ENCODE results near the gene ZNF473.

Gene ZNF473

DNA sequence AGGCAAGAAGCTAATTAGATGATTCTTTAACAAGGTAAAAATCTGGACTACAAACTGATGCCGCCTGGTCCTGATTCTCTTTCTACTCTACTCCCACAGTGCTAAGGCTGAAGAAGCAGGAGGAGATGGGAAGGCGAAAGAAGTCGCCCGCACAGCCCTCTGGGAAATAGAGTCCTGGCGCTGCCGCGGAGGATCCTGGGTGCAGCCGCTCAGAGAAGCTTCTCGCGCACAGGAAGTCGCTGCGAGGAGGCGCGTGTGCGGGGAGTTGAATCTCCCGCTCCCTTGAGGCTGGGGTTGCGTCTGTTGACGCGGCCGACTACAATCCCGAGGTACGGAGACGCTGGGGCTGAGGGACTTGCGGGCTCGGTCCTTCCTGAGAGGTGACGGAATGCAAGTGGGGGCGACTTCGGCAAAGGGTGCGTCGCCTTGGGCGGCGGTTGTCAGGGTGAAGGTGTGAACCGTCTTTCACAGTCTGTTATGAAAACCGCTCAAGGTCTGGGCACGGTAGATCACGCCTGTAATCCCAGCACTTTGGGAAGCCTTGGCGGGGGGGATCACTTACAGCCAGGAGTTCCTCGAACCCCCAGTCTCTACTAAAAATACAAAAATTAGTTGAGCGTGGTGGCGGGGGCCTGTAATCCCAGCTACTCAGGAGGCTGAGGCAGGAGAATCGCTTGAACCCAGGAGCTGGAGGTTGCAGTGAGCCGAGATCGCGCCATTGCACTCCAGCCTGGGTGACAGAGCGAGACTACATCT lies at the start of gene ZNF473:
TSS of gene ZNF473 (plus strand) at position 212 of the 756 bp plus-strand sequence. CDS start 5,078 bp downstream, outside the sequence.
- H3K9me3 Mint-ChIP-seq = peaks cover 3% of the 10 kb centered on the region
- peak within 1 kb of the TSS; percentile 96 for H3K27ac Mint-ChIP-seq
- peaks cover 14% of the 10 kb centered on the region for H3K36me3 Mint-ChIP-seq (ENCODE audit: low read depth)
- H3K4me1 Mint-ChIP-seq (ENCODE audit: low read depth) = peaks cover 31% of the 10 kb centered on the region
- H3K27me3 Mint-ChIP-seq (ENCODE audit: low read depth) = no peaks in the 10 kb centered on the region
- H3K4me3 Mint-ChIP-seq = peak within 1 kb of the TSS; percentile 89

DNA sequence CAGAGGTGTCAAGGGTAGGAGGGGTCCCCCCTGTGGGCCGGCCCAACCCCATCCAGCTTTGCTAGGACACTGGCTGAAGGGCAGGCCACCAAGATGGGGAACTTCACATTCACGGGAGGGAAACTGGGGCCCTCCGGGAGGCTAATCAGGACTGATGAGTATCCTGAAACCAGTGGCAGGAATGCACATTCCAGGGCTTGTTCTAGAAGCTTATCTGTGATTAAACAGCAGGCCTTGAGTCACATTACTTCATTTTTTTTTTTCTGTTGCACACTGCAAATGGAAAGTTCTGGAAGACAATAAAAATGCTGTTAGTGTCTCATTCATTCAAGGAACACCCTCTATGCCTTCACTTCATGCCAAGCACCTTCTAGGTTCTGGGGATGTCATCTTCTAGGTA lies 49.3 kb upstream of the ZNF473 start:
- Mint-ChIP-seq H3K4me1 (ENCODE audit: low read depth) (no peaks in the 10 kb centered on the region), H3K4me3 (no peak overlapping the region), H3K27me3 (ENCODE audit: low read depth) (no peaks in the 10 kb centered on the region), H3K36me3 (ENCODE audit: low read depth) (peaks cover 8% of the 10 kb centered on the region), H3K9me3 (no peaks in the 10 kb centered on the region), H3K27ac (no peak overlapping the region)

DNA sequence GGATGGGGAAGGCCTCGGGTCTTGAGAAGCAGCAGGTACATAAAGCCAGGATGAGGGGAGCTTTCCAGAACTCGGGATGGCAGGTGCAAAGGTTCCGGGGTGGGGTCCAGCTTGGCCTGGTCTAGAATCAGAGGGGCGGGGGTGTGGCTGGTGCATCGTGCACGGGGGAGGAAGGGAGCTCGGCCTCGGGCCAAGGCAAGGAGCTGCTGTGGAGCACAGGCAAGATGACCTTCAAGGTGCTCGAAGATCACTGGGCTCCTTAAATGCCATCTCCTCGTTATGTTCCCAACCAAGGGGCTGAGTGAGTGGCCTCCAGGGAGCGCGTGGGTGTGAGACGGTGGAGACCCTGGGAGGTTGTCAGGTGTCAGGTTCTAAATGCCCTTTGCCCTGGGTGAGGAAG lies 48.7 kb upstream of the ZNF473 start:
- Mint-ChIP-seq H3K36me3 (ENCODE audit: low read depth) (peaks cover 12% of the 10 kb centered on the region), H3K27me3 (ENCODE audit: low read depth) (no peaks in the 10 kb centered on the region), H3K9me3 (no peaks in the 10 kb centered on the region), H3K27ac (no peak overlapping the region), H3K4me3 (no peak overlapping the region), H3K4me1 (ENCODE audit: low read depth) (no peaks in the 10 kb centered on the region)

DNA sequence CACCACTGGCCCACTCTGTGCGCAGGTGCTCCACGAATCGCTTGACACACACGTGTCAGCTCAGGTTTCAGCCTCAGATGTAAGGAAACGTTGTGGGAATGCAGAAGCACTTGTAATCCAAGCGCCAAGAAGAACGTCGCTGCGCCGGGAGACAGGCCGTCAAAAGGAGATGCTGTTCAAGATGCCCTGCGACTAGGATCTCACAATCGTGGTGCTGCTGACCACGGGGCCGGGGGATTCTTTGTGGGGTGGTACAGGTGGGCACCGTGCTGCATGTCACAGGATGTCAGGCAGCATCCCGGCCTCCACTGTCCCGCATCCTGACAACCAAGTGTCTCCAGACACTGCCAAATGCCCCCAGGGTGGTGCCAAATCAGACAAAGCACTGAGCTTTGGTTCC lies 47.9 kb upstream of the ZNF473 start:
- Mint-ChIP-seq H3K9me3 (no peaks in the 10 kb centered on the region), H3K4me1 (ENCODE audit: low read depth) (peaks cover 2% of the 10 kb centered on the region), H3K4me3 (no peak overlapping the region), H3K36me3 (ENCODE audit: low read depth) (peaks cover 12% of the 10 kb centered on the region), H3K27me3 (ENCODE audit: low read depth) (no peaks in the 10 kb centered on the region), H3K27ac (no peak overlapping the region)

DNA sequence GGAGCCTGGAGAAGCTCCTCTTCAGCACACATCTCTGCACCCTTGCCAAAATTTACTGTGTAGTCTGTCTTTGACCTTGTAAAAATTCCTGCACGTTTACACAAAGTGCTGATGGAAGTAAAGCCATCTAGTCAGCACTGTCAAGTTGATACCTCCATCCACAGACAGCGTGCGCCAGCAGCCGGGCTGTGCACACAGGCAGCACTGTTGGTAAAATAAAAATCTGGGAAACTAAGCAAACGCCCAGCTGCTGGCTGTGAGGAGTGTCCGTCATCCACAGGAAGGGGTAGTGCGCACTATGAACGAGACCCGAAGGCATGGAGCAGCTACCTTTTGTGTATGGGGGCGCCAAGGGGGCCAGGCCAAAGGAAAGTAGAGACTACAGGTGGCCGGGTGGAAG lies 47.5 kb upstream of the ZNF473 start:
- H3K9me3 Mint-ChIP-seq = no peaks in the 10 kb centered on the region
- H3K4me3 Mint-ChIP-seq = no peak overlapping the region
- H3K27ac Mint-ChIP-seq = no peak overlapping the region
- peaks cover 2% of the 10 kb centered on the region for H3K4me1 Mint-ChIP-seq (ENCODE audit: low read depth)
- peaks cover 12% of the 10 kb centered on the region for H3K36me3 Mint-ChIP-seq (ENCODE audit: low read depth)
- H3K27me3 Mint-ChIP-seq (ENCODE audit: low read depth) = no peaks in the 10 kb centered on the region

DNA sequence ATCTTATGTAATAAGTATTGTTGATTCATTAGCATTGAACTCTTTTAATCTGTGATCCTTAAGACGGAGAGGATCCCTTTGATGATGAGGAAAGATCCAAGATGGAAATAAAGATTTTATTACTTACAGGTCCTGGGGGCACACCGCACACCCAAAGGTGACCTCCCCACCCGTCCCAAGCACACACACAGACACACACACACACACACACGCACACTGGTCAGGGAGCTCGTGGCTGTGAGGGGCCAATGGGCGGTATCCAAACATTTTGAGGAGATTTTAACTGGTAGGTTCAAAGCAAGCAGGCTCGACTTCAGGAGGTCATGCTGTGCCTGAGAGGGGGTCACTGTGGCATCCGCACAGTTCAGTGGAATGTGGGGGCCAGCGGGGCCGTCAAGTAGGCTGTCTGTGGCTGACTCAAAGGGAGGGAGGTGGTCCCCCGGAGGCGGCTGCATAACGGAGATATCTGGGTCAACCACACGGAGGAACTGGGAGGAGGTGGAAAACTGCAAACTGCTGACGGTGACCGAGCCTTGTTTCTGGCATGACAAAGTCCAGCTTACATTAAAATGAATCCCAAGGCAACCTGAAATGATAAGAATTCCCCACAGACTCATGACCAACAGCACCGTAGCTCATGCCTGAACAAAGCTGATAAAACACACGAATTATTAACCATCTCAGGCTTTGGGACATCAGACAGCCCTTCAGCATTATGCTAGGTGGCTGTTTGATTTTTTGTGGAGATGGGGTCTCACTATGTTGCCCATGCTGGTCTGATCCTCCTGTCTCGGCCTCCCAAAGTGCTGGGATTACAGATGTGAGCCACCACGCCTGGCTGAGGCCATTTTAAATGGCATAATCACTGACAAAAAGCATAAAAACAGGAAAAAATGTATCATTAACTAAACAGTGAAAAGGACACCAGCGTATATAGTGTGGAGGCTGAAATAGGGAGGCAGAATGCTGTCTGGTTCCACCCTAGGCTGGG lies 43.9 kb upstream of the ZNF473 start:
- no peaks in the 10 kb centered on the region for H3K27me3 Mint-ChIP-seq (ENCODE audit: low read depth)
- H3K4me3 Mint-ChIP-seq = no peak overlapping the region
- no peaks in the 10 kb centered on the region for H3K9me3 Mint-ChIP-seq
- H3K4me1 Mint-ChIP-seq (ENCODE audit: low read depth) = peaks cover 2% of the 10 kb centered on the region
- H3K27ac Mint-ChIP-seq = no peak overlapping the region
- peaks cover 18% of the 10 kb centered on the region for H3K36me3 Mint-ChIP-seq (ENCODE audit: low read depth)

DNA sequence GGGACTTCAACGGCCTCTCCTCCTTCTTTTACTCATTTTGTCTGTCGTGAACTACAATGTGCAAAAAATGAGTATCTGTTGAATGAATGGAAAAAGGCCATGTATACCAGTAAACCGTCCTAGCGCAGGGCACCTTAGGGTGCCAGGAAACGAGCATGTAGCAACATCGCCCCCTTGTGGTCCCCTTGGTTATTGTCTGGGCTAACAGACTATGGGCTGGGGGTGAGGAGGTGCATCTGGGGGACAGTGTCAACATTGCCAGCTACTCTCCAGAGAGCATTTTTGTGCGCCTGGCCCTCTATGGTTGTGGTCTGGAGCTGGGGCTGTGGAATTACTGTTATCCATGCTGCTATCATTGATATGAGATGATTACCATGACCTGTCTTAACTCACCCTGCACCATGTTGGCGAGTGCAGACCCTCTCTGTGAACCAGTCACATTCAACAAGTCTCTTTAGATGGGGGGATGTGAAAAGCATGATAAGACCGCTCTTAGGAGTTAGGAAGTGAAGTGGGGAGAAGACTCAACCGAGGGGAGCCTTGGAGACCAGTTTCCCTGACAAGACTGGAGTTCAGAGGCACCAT lies 42.1 kb upstream of the ZNF473 start:
- Mint-ChIP-seq H3K27me3 (ENCODE audit: low read depth) (no peaks in the 10 kb centered on the region), H3K4me3 (no peak overlapping the region), H3K36me3 (ENCODE audit: low read depth) (peaks cover 27% of the 10 kb centered on the region), H3K4me1 (ENCODE audit: low read depth) (peaks cover 5% of the 10 kb centered on the region), H3K27ac (no peak overlapping the region), H3K9me3 (no peaks in the 10 kb centered on the region)

DNA sequence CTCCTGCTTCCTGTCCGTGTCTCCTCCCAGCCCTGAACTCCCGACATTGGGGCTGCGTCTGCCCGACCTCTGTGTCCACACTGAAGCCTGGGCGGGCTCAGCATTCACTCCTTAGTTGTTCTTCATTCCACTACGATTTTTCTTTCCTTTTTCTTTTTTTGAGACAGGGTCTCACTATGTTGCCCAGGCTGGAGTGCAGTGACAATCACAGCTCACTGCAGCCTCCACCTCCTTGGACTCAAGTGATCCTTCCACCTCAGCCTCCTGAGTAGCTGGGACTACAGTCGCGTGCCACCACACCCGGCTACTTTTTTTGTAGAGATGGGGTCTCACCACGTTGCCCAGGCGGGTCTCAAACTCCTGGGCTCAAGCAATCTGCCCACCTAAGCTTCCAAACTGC lies 41.3 kb upstream of the ZNF473 start:
- Mint-ChIP-seq H3K27ac (no peak overlapping the region), H3K36me3 (ENCODE audit: low read depth) (peaks cover 32% of the 10 kb centered on the region)

DNA sequence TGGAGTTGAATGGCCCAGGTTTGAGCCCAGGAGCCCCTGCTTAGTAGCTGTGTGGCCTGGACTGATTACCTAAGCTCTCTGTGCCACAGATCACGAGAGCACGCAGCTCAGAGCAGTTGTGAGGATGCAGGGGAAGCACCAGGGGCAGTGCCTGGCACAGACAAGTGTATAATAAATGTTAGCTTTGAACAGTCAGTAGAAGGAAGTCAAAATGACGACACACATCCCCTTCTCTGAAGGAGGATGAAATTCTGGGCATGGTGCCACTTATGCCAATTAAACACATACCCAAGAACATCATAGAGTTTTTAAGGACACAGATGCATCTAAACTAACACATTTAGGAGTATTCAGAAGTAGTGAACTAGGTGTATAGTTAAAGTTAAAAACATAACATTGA lies 39.9 kb upstream of the ZNF473 start:
- no peaks in the 10 kb centered on the region for H3K27me3 Mint-ChIP-seq (ENCODE audit: low read depth)
- H3K4me1 Mint-ChIP-seq (ENCODE audit: low read depth) = peaks cover 5% of the 10 kb centered on the region
- H3K27ac Mint-ChIP-seq = no peak overlapping the region
- H3K9me3 Mint-ChIP-seq = no peaks in the 10 kb centered on the region
- peaks cover 31% of the 10 kb centered on the region for H3K36me3 Mint-ChIP-seq (ENCODE audit: low read depth)
- H3K4me3 Mint-ChIP-seq = no peak overlapping the region

More for the DNA sequence above, 41.3 kb upstream of the ZNF473 start:
- Mint-ChIP-seq H3K27me3 (ENCODE audit: low read depth) (no peaks in the 10 kb centered on the region), H3K9me3 (no peaks in the 10 kb centered on the region), H3K4me3 (no peak overlapping the region), H3K4me1 (ENCODE audit: low read depth) (peaks cover 5% of the 10 kb centered on the region)

DNA sequence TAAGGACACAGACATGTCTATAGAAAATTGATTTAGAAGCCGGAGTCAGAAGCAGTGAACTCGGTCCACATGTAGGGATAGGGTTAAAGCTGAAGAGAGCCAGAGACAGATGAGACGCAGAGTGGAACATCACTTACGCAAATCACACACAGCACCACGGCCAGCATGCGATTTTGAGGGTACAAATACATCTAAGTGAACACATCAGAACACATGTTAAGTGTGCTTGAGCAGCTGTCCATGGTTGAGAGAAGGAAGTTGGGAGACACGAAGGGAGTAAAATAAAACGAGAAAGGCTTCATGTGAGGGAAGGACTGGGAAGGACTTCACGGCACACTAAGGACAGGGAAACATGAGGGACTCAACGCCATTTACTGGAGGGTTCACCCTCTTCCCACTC lies 39.5 kb upstream of the ZNF473 start:
- Mint-ChIP-seq H3K4me1 (ENCODE audit: low read depth) (peaks cover 6% of the 10 kb centered on the region), H3K36me3 (ENCODE audit: low read depth) (peaks cover 35% of the 10 kb centered on the region)

DNA sequence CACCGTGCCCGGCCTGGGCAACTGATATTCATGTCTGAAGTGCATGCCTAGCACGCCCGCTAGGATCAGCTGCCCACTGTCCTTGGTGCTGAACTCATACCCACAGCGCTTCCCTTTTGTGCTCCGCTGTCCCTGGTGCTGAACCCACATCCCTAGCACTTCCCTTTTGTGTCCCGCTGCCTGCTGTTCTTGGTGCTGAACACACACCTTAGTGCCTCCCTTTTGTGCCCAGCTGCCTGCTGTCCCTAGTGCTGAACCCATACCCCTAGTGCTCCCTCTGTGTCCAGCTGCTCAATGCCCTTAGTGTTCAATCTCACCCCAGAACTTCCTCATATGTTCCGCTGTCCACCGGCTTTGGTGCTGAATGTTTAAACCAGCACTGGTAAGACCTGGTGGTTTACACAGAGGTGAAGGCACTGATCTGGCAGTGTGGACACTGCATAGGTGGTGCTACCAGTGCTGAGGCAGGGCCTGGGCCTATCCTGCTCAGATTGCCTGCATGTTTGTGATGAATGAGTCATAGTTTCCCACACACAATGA lies 38.6 kb upstream of the ZNF473 start:
- Mint-ChIP-seq H3K4me3 (no peak overlapping the region), H3K4me1 (ENCODE audit: low read depth) (peaks cover 6% of the 10 kb centered on the region), H3K9me3 (no peaks in the 10 kb centered on the region), H3K27me3 (ENCODE audit: low read depth) (no peaks in the 10 kb centered on the region), H3K36me3 (ENCODE audit: low read depth) (peaks cover 32% of the 10 kb centered on the region), H3K27ac (no peak overlapping the region)

More for the DNA sequence above, 39.5 kb upstream of the ZNF473 start:
- Mint-ChIP-seq H3K4me3 (no peak overlapping the region), H3K27me3 (ENCODE audit: low read depth) (no peaks in the 10 kb centered on the region), H3K9me3 (no peaks in the 10 kb centered on the region), H3K27ac (no peak overlapping the region)

DNA sequence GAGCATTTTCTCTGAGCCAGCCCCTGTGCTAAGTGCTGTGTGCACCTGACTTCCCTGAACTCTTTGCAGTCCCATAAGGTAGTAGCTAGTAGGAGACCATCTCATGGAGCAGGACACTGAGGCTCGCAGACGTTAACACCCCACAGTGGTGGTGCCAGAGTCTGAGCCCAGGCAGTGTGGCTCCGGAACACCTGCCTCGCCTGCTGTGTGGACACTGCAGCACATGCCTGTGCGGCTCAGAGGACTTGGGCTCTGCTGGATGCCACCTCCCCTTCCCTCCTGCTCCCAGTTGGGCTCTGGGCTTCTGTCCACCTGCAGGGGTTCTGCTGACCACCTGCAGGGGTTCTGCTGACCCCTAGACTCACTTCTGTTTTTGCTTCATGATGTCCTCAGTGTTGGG lies 37.8 kb upstream of the ZNF473 start:
- Mint-ChIP-seq H3K36me3 (ENCODE audit: low read depth) (peaks cover 38% of the 10 kb centered on the region), H3K9me3 (no peaks in the 10 kb centered on the region), H3K27me3 (ENCODE audit: low read depth) (no peaks in the 10 kb centered on the region), H3K4me1 (ENCODE audit: low read depth) (peaks cover 5% of the 10 kb centered on the region), H3K4me3 (no peak overlapping the region), H3K27ac (no peak overlapping the region)

DNA sequence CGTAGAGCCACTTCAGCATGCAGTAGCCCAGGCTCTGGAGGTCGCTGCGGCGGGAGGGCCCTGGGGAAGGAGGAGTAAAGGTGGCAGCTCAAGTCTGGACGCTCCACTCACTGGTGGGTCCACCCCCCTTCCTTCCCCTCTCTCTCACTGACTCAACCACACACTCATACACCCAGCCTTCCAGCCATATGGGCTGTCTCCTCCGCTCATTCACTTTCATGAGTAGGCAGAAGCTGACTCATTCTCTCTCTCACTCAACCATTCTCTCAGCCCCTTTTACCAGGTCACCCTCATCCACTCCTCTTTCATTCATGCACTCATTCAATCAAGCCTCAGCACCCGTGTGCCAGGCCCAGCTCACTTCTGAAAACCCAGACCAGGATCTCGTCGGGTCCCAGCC lies 37.4 kb upstream of the ZNF473 start:
- Mint-ChIP-seq H3K4me3 (no peak overlapping the region), H3K4me1 (ENCODE audit: low read depth) (peaks cover 5% of the 10 kb centered on the region), H3K36me3 (ENCODE audit: low read depth) (peaks cover 38% of the 10 kb centered on the region), H3K27ac (no peak overlapping the region), H3K27me3 (ENCODE audit: low read depth) (no peaks in the 10 kb centered on the region), H3K9me3 (no peaks in the 10 kb centered on the region)

DNA sequence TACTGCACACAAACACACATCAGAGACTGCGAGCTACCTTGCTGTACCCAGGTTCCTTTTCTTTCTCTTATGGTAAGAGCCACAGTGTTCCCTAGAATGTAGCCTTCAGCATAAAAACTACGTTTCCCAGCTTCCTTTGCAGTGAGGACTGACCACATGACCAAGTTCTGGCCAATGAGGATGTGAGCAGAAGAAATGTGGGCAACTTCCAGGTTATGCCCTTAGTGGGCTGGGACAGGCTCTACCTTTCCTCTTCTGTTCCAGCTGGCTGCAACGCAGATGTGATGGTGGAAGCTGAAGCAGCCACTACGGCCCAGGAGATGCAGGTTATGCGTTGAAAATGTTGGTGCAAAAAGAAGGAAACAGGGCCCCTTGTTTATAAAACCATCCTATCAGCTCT lies 28.1 kb upstream of the ZNF473 start:
- no peaks in the 10 kb centered on the region for H3K9me3 Mint-ChIP-seq
- H3K36me3 Mint-ChIP-seq (ENCODE audit: low read depth) = peaks cover 39% of the 10 kb centered on the region
- H3K27ac Mint-ChIP-seq = no peak overlapping the region

More for the DNA sequence above, 28.1 kb upstream of the ZNF473 start:
- H3K4me3 Mint-ChIP-seq = no peak overlapping the region
- H3K4me1 Mint-ChIP-seq (ENCODE audit: low read depth) = peaks cover 4% of the 10 kb centered on the region
- H3K27me3 Mint-ChIP-seq (ENCODE audit: low read depth) = no peaks in the 10 kb centered on the region

All from T-helper 1 cell treated with Interleukin-12 subunit alpha and Interleukin-12 subunit beta and Interleukin-4 antibody, amounts not matched to agents 30 μg/mL and 1 μg/mL, for 36 hours (primary cell).